GM20000 (cell line): ENCODE results near the gene MRPS6.

Experiments used
- DNase-seq: peaks from one replicate; pipeline ENCODE4 v3.0.0; 2012; ENCODE audit warnings: low spot score
- CTCF ChIP-seq: IDR thresholded peaks from 2 replicates; pipeline ENCODE4 v1.5.1; 2012; ENCODE audit warnings: mild to moderate bottlenecking, control low read depth; ENCODE audit errors: extremely low read depth, missing control alignments

The MRPS6 gene

GRCh38 chr21:34046917-34047316 is 26.5 kb upstream of the MRPS6 start:
- TF ChIP-seq CTCF: no peak
- peak; percentile 54 for DNase-seq

- DNase-seq: no peak
- no peak for TF ChIP-seq CTCF
Measured at GRCh38 chr21:34047835-34048234, 25.5 kb upstream of the MRPS6 start.

- no peak for TF ChIP-seq CTCF
- no peak for DNase-seq
Measured at GRCh38 chr21:34052171-34052570, 21.2 kb upstream of the MRPS6 start.

- no peak for TF ChIP-seq CTCF
- DNase-seq: no peak
Measured at GRCh38 chr21:34054259-34054658, 19.1 kb upstream of the MRPS6 start.

GRCh38 chr21:34055615-34056014 is 17.8 kb upstream of the MRPS6 start:
- TF ChIP-seq CTCF: no peak
- DNase-seq: no peak

GRCh38 chr21:34061983-34062382 is 11.4 kb upstream of the MRPS6 start:
- TF ChIP-seq CTCF: no peak
- DNase-seq: no peak

GRCh38 chr21:34065027-34065426 is 8.4 kb upstream of the MRPS6 start:
- no peak for TF ChIP-seq CTCF
- DNase-seq: no peak
